ENCODE measurements around the gene MTUS2.

Gene MTUS2

DNA sequence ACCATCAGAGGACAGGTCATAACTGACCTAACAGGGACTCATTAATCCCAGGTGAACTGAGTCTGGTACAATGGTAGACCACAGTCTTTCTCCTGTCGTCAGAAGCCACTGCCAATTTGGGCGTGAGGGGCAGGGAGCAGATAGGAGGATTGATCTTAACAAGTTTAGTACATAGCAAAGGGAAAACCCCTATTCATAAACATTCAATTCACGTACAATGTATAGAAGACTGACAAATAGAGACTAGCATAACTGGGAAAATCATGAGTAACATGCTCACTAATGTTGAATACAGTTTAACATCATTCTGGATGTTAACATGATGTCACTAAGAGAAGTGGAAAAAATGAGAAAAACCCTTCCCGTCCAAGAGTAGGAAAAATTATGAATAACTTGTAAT is 721.3 kb downstream of the MTUS2 start:
- no peaks in the 10 kb centered on the region for H3K27me3 ChIP-seq (ENCODE audit: low read length)
- peaks cover 6% of the 10 kb centered on the region; the same call in 1 of the 2 replicates for H3K36me3 ChIP-seq (ENCODE audit: low read length)
- no peak overlapping the region for H3K4me3 ChIP-seq (ENCODE audit: insufficient read depth, low read length, poor library complexity, severe bottlenecking)
- peaks cover 94% of the 10 kb centered on the region for H3K79me2 ChIP-seq (ENCODE audit: insufficient read depth, low read length)
- H2AFZ ChIP-seq (ENCODE audit: low read depth, low read length, severe bottlenecking), result no peak overlapping the region
- TF ChIP-seq EZH2phosphoT487 (conservative IDR thresholded peaks at IDR 0.05; ENCODE audit: low read length), result no peak
- TF ChIP-seq, protein P1, sequence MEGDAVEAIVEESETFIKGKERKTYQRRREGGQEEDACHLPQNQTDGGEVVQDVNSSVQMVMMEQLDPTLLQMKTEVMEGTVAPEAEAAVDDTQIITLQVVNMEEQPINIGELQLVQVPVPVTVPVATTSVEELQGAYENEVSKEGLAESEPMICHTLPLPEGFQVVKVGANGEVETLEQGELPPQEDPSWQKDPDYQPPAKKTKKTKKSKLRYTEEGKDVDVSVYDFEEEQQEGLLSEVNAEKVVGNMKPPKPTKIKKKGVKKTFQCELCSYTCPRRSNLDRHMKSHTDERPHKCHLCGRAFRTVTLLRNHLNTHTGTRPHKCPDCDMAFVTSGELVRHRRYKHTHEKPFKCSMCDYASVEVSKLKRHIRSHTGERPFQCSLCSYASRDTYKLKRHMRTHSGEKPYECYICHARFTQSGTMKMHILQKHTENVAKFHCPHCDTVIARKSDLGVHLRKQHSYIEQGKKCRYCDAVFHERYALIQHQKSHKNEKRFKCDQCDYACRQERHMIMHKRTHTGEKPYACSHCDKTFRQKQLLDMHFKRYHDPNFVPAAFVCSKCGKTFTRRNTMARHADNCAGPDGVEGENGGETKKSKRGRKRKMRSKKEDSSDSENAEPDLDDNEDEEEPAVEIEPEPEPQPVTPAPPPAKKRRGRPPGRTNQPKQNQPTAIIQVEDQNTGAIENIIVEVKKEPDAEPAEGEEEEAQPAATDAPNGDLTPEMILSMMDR (IDR thresholded peaks at IDR 0.05; ENCODE audit: insufficient read depth, low read length, poor library complexity, severe bottlenecking), result no peak
- peaks cover 28% of the 10 kb centered on the region; the same call in 1 of the 2 replicates for H4K20me1 ChIP-seq (ENCODE audit: low read depth, low read length)
- no peak overlapping the region for H3K4me2 ChIP-seq (ENCODE audit: low read depth, low read length, poor library complexity, severe bottlenecking)
- no peak overlapping the region for H3K27ac ChIP-seq (ENCODE audit: low read depth, low read length)
- no peaks in the 10 kb centered on the region for H3K9me2 ChIP-seq (replicated peaks; ENCODE audit: insufficient read depth, low read length)
- H3K9ac ChIP-seq (ENCODE audit: low read length), result no peak overlapping the region
- H3K9me3 ChIP-seq (ENCODE audit: insufficient read depth, low read length), result no peaks in the 10 kb centered on the region
- 0 out of 2 replicates have a peak, but pooled peaks cover 3% of the 10 kb centered on the region for H3F3A ChIP-seq (ENCODE audit: insufficient read depth)

DNA sequence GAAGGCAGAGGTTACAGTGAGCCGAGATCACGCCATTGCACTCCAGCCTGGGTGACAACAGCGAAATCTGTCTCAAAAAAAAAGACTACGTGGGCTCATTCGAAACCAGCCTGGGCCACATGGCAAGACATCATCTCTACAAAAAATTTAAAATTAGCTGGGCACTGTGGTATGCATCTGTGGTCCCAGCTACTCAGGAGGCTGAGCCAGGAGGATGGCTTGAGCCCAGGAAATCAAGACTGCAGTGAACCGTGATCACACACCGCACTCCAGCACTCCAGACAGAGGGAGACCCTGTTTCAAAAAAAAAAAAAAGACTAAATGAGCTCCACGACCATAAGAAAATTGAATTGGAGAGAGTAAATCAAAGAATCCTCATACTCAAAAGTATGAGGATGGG is 722.2 kb downstream of the MTUS2 start:
- Histone ChIP-seq H3K27me3 (ENCODE audit: low read length) (no peaks in the 10 kb centered on the region), H3K4me3 (ENCODE audit: insufficient read depth, low read length, poor library complexity, severe bottlenecking) (no peak overlapping the region), H3F3A (ENCODE audit: insufficient read depth) (0 out of 2 replicates have a peak, but pooled peaks cover 3% of the 10 kb centered on the region), H2AFZ (ENCODE audit: low read depth, low read length, severe bottlenecking) (no peak overlapping the region), H3K9me2 (replicated peaks; ENCODE audit: insufficient read depth, low read length) (no peaks in the 10 kb centered on the region), H3K9ac (ENCODE audit: low read length) (no peak overlapping the region), H3K79me2 (ENCODE audit: insufficient read depth, low read length) (peaks cover 95% of the 10 kb centered on the region), H3K4me2 (ENCODE audit: low read depth, low read length, poor library complexity, severe bottlenecking) (no peak overlapping the region), H3K36me3 (ENCODE audit: low read length) (peaks cover 6% of the 10 kb centered on the region; the same call in 1 of the 2 replicates), H4K20me1 (ENCODE audit: low read depth, low read length) (peaks cover 29% of the 10 kb centered on the region; the same call in 1 of the 2 replicates), H3K27ac (ENCODE audit: low read depth, low read length) (no peak overlapping the region), H3K9me3 (ENCODE audit: insufficient read depth, low read length) (no peaks in the 10 kb centered on the region)
- no peak for TF ChIP-seq EZH2phosphoT487 (conservative IDR thresholded peaks at IDR 0.05; ENCODE audit: low read length)
- TF ChIP-seq, protein P1 (IDR thresholded peaks at IDR 0.05; ENCODE audit: insufficient read depth, low read length, poor library complexity, severe bottlenecking), result no peak

DNA sequence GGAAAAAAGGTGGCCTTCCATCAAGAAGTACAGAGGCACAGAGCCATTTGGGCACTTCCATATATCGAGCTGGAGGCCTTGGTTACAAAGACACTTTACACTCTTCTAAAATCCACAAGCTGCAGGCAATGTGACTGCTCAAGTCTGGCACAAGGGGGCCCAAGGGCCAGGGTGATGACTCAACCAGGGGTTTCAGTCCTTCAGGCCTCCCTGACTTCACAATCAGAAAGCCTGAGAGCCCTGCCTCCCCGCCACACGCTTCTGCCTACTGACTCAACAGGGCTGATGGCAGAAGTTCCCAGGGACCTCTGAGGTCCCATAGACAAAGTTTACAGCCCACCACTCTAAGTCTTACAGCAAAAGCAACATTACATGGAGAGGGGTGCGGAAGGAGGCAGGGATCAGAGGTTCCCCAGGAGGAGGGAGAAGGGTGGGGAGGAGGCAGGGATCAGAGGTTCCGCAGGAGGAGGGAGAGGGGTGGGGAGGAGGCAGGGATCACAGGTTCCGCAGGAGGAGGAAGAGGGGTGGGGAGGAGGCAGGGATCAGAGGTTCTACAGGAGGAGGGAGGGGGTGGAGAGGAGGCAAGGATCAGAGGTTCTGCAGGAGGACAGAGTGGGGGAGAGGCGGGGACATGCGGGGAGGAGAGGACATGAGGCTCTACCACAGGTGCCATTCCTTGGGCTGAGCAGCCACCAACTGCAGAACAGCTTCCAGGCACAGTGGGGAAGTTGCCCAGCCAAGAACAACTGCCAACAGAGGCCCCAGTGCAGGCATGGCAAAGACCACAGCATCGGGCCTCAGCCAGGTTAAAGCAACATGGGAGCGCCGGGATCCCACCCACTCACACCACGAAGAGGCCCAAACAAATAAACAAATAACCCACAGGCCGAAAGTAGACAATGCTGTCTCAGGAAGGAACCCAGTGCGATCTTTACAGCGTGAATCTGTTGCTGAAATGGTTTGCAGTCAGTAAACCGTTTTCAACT is 723.4 kb downstream of the MTUS2 start:
- no peak overlapping the region for H3K4me2 ChIP-seq (ENCODE audit: low read depth, low read length, poor library complexity, severe bottlenecking)
- no peaks in the 10 kb centered on the region for H3K9me3 ChIP-seq (ENCODE audit: insufficient read depth, low read length)
- no peak overlapping the region for H3K4me3 ChIP-seq (ENCODE audit: insufficient read depth, low read length, poor library complexity, severe bottlenecking)
- H4K20me1 ChIP-seq (ENCODE audit: low read depth, low read length), result peaks cover 28% of the 10 kb centered on the region; the same call in 1 of the 2 replicates
- TF ChIP-seq, protein P1 (IDR thresholded peaks at IDR 0.05; ENCODE audit: insufficient read depth, low read length, poor library complexity, severe bottlenecking), result no peak
- no peak for TF ChIP-seq EZH2phosphoT487 (conservative IDR thresholded peaks at IDR 0.05; ENCODE audit: low read length)
- no peaks in the 10 kb centered on the region for H3K9me2 ChIP-seq (replicated peaks; ENCODE audit: insufficient read depth, low read length)
- 0 out of 2 replicates have a peak, but pooled peaks cover 3% of the 10 kb centered on the region for H3F3A ChIP-seq (ENCODE audit: insufficient read depth)
- no peaks in the 10 kb centered on the region for H3K27me3 ChIP-seq (ENCODE audit: low read length)
- H3K27ac ChIP-seq (ENCODE audit: low read depth, low read length), result no peak overlapping the region
- H3K36me3 ChIP-seq (ENCODE audit: low read length), result peaks cover 6% of the 10 kb centered on the region; the same call in 1 of the 2 replicates
- H3K79me2 ChIP-seq (ENCODE audit: insufficient read depth, low read length), result peaks cover 95% of the 10 kb centered on the region
- H2AFZ ChIP-seq (ENCODE audit: low read depth, low read length, severe bottlenecking), result no peak overlapping the region
- H3K9ac ChIP-seq (ENCODE audit: low read length), result no peak overlapping the region

All from SU-DHL-6 (cell line).